Measurements from ENCODE around the gene VMP1.

DNA sequence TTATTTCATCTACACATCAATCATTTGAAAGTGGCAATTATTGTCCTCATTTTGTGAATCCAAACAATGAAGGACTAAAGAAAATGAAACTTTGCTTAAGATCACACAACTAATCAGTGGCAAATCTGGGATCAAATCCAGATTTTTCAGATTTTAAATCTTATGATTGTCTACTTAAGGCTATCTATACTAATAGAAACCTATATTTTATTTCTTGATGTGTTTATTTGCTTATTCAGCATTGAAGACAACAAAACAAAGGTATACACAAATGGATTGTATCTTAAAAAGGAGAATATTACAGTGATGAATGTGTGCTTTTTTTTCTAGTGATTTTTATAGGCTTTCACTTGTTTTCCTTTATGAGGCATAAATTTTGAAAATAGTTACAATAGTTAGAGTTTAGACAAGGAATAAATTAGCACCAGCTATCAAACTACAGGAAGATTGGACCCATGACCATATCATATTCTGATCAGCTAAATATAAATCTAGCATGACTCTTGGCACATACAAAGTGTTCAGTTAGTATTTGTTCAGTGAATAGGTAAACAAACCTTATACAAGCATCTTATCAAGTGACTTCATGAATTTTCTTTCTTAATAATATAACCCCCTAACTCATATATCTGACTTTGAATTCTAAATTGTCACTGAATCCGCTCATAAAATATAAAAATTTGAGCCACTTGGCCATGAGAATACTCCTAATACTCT is 20.5 kb downstream of the VMP1 start:
- TF ChIP-seq CTCF (IDR thresholded peaks at IDR 0.05; ENCODE audit: low read depth, low read length, poor library complexity, severe bottlenecking) = no peak
- no peak for TF ChIP-seq EZH2phosphoT487 (IDR thresholded peaks at IDR 0.05; ENCODE audit: borderline replicate concordance, low read length)
